Common myeloid progenitor, CD34-positive (primary cell): Measurements from ENCODE around the gene DDC.
"Not testable (repeated sequence)": the region's sequence is repeated elsewhere in the genome, so short reads cannot be mapped to it uniquely, and the experiment has no call there.

Source experiments
- CTCF ChIA-PET: fragments of 350-600 bp; sonication (Branson Sonifier 250); formaldehyde crosslinking; loops from one replicate; lab custom pipeline; 2021; ENCODE audit warnings: antibody characterized with exemption; lab: Charles Lee
- POLR2A ChIA-PET: fragments of 350-600 bp; sonication (Branson Sonifier 250); formaldehyde crosslinking; loops from one replicate; lab custom pipeline; 2021; ENCODE audit warnings: antibody characterized with exemption; lab: Charles Lee
- DNase-seq, 3 donors: peaks; one replicate each; pipeline versions ENCODE4 v3.0.0 to v3.0.0-alpha.2; 2013
- H3K27ac ChIP-seq, 2 experiments: 1 replicate in 1 of 2; 2 replicates in 1 of 2; pipeline ENCODE4 v1.7.0; 2013; ENCODE audit warnings: inconsistent platforms in 2 of 2, low read length in 2 of 2, mild to moderate bottlenecking in 2 of 2, low read depth in 1 of 2, moderate library complexity in 1 of 2; ENCODE audit not compliant: severe bottlenecking in 2 of 2, insufficient read depth in 1 of 2, poor library complexity in 1 of 2
- H3K27me3 ChIP-seq, 5 experiments: replicated peaks in 2 of 5; 1 replicate in 3 of 5; 2 replicates in 2 of 5; pipeline versions ENCODE4 v1.6.1 to v1.7.0; 2013; ENCODE audit warnings: low read length in 4 of 5, mild to moderate bottlenecking in 2 of 5, moderate library complexity in 2 of 5, inconsistent platforms in 1 of 5; ENCODE audit not compliant: insufficient read depth in 5 of 5, control insufficient read depth in 4 of 5
- H3K36me3 ChIP-seq, 4 experiments: 1 replicate in 2 of 4; 2 replicates in 2 of 4; pipeline versions ENCODE4 v1.6.1 to v1.7.0; 2013; ENCODE audit warnings: low read length in 3 of 4, control low read depth in 1 of 4, mild to moderate bottlenecking in 1 of 4; ENCODE audit not compliant: control insufficient read depth in 4 of 4, insufficient read depth in 4 of 4
- H3K4me1 ChIP-seq, 4 experiments: 1 replicate in 3 of 4; 2 replicates in 1 of 4; pipeline versions ENCODE4 v1.6.1 to v1.7.1; 2013; ENCODE audit warnings: low read length in 3 of 4, mild to moderate bottlenecking in 3 of 4, control low read depth in 1 of 4, inconsistent platforms in 1 of 4, moderate library complexity in 1 of 4; ENCODE audit not compliant: control insufficient read depth in 4 of 4, insufficient read depth in 4 of 4; ENCODE audit errors: control extremely low read depth in 1 of 4
- H3K4me3 ChIP-seq, 7 experiments: 1 replicate in 4 of 7; 2 replicates in 3 of 7; pipeline versions ENCODE4 v1.5.1 to v1.7.0; 2013; ENCODE audit warnings: mild to moderate bottlenecking in 7 of 7, low read length in 6 of 7, moderate library complexity in 6 of 7, inconsistent platforms in 2 of 7, low read depth in 2 of 7, control low read depth in 1 of 7; ENCODE audit not compliant: insufficient read depth in 4 of 7, control insufficient read depth in 1 of 7; ENCODE audit errors: extremely low read depth in 1 of 7
- H3K9me3 ChIP-seq, 5 experiments: 1 replicate in 4 of 5; 2 replicates in 1 of 5; pipeline versions ENCODE4 v1.6.1 to v1.7.1; 2013; ENCODE audit warnings: low read length in 4 of 5, mild to moderate bottlenecking in 2 of 5, inconsistent platforms in 1 of 5, low read depth in 1 of 5, moderate library complexity in 1 of 5; ENCODE audit not compliant: control insufficient read depth in 4 of 5, insufficient read depth in 2 of 5; ENCODE audit errors: control extremely low read depth in 1 of 5
- WGBS: methylation state at CpG from one replicate; pipeline ENCODE4 v1.1.5; 2013; ENCODE audit not compliant: insufficient coverage; 5-methylcytosine and 5-hydroxymethylcytosine counted together

DDC gene

DNA sequence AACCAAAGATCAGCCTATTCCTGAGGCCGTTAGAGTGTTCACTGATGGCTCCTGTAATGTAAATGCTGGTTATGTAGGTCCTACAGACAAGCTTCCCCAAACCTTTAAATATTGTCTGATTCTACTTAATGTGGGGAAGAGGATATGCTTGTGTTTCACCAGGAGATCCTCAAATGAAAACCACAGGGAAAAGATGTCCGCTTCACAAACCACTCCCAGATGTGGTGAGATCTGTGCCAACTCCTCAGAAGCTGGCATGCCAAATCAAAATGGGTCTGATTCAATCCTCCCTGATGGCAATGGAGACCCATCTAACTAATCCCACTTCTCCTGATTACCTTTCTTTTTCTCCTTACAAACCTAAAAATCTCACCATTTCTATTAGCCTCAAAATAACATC, 15.5 kb upstream of the DDC start:
- H3K4me3 ChIP-seq, H3K27ac ChIP-seq, DNase-seq, CTCF ChIA-PET, POLR2A ChIA-PET, H3K36me3 ChIP-seq, H3K4me1 ChIP-seq, H3K27me3 ChIP-seq: not testable (repeated sequence)
- peaks cover 0 to 16% (median 4%) of the 10 kb centered on the region in 5 experiments for H3K9me3 ChIP-seq
- 95% methylated on average over 2 of the region's 2 CpGs for WGBS

- Histone ChIP-seq H3K27ac (no peak overlapping the region), H3K27me3 (no peaks in the 10 kb centered on the region), H3K4me3 (no peak overlapping the region), H3K36me3 (no peaks in the 10 kb centered on the region), H3K9me3 (peaks cover 0 to 16% (median 4%) of the 10 kb centered on the region in 5 experiments), H3K4me1 (no peaks in the 10 kb centered on the region)
- 100% methylated on average over 4 of the region's 5 CpGs for WGBS
- DNase-seq = no peak
- ChIA-PET POLR2A (no interaction called here), CTCF (no interaction called here)
Measured at GRCh38 chr7:50580057-50580456, 14.9 kb upstream of the DDC start.

GRCh38 chr7:50578105-50578504, 12.9 kb upstream of the DDC start:
- H3K27me3 ChIP-seq, DNase-seq, H3K4me3 ChIP-seq, H3K27ac ChIP-seq, H3K36me3 ChIP-seq, CTCF ChIA-PET, POLR2A ChIA-PET, H3K9me3 ChIP-seq, H3K4me1 ChIP-seq: not testable (repeated sequence)
- no CpG with 5 or more reads among the region's 4 CpGs for WGBS

- Histone ChIP-seq H3K4me1 (no peaks in the 10 kb centered on the region), H3K4me3 (no peak overlapping the region), H3K9me3 (no peaks in the 10 kb centered on the region), H3K27me3 (no peaks in the 10 kb centered on the region), H3K27ac (no peak overlapping the region), H3K36me3 (no peaks in the 10 kb centered on the region)
- ChIA-PET POLR2A (no interaction called here), CTCF (no interaction called here)
- no peak for DNase-seq
- 99% methylated on average over 10 of the region's 10 CpGs for WGBS
Measured at GRCh38 chr7:50577569-50577968, 12.4 kb upstream of the DDC start.

DNA sequence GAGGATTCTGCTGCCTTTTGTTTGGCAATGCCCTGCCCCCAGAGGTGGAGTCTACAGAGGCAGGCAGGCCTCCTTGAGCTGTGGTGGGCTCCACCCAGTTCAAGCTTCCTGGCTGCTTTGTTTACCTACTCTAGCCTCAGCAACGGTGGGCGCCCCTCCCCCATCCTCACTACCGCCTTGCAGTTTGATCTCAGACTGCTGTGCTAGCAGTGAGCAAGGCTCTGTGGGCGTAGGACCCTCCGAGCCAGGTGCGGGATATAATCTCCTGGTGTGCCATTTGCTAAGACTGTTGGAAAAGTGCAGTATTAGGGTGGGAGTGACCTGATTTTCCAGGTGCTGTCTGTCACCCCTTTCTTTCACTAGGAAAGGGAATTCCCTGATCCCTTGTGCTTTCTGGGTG, 11.2 kb upstream of the DDC start:
- POLR2A ChIA-PET, CTCF ChIA-PET: not testable (repeated sequence)
- WGBS = 67% methylated on average over 3 of the region's 6 CpGs

DNA sequence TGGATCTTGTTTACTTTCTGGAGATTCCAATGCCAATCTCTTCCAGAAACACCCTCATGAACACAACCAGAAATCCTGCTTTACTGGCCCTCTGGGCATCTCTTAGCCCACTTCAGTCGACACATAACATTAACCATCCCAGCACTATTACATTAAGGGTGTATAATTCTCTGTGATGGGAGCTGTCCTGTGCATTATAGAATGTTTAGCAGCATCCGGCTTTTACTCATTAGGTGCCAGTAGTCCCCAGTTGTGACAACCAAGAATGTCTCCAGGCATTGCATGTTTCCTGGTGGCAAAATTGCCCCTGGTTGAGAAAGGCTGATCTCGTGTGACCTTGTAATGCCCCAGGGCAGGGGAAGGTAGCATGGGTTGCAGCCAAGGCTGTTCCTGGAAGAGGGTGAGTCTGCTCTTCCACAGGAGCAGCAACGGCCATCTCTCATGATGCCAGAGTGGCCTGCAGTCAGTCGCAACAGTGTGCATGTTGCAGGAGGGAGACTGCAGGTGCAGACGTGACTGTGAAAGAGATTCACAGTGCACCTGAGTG, 2.6 kb upstream of the DDC start:
- no peak for DNase-seq
- ChIA-PET POLR2A (no interaction called here), CTCF (no interaction called here)
- Histone ChIP-seq H3K4me1 (no peaks in the 10 kb centered on the region), H3K36me3 (no peaks in the 10 kb centered on the region), H3K4me3 (no peak overlapping the region), H3K9me3 (no peaks in the 10 kb centered on the region), H3K27ac (no peak overlapping the region), H3K27me3 (peaks cover 0 to 4% (median 0%) of the 10 kb centered on the region in 5 experiments)
- 98% methylated on average over 5 of the region's 6 CpGs for WGBS

More for the DNA sequence above, 11.2 kb upstream of the DDC start:
- DNase-seq, H3K4me3 ChIP-seq, H3K4me1 ChIP-seq, H3K36me3 ChIP-seq, H3K27me3 ChIP-seq, H3K9me3 ChIP-seq, H3K27ac ChIP-seq: not testable (repeated sequence)

DNA sequence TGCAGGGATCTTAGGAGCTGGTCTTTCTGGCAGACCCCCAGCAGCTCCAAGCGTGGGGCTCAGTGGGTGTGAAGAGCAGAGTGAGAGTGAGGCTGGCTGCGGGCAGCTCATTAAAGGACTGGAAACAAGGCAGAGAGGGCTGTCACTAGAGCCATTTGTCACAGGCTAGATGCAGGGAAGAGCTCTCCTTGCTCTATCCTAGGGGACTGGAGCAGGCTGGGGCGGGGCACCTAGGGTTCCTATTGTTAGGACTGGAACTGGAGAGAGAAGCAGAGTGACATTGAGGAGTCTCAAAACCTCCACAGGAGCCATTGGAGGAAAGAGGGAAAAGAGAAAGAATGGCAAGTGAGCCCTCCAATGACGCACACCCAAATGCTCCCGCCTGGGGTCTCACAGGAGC, 772 bp upstream of the DDC start:
- Histone ChIP-seq H3K27ac (no peak overlapping the region), H3K4me3 (no peak overlapping the region), H3K4me1 (no peaks in the 10 kb centered on the region), H3K27me3 (peaks cover 0 to 4% (median 0%) of the 10 kb centered on the region in 5 experiments), H3K9me3 (no peaks in the 10 kb centered on the region), H3K36me3 (no peaks in the 10 kb centered on the region)
- DNase-seq = no peak
- 89% methylated on average over 5 of the region's 5 CpGs for WGBS
- POLR2A ChIA-PET = no interaction called here
- CTCF ChIA-PET = interaction anchor here (0.5 to 0.8 kb wide), 2 partner anchors 44 to 98 kb away, joined by 3 read pairs; no protein-coding TSS in a partner anchor
